Thyroid gland (tissue), 4 donors: Measurements from ENCODE around the gene SCYL1.

Source experiments
- CTCF ChIP-seq, 6 experiments: fragments of 200-600 bp in 3 of 6; fragments of 450-650 bp in 3 of 6; sonication (generic) in 3 of 6; IDR thresholded peaks; one replicate each; pipeline ENCODE4 v1.5.1; 2016 to 2019; ENCODE audit warnings: antibody characterized with exemption in 6 of 6, mild to moderate bottlenecking in 2 of 6, inconsistent platforms in 1 of 6, moderate library complexity in 1 of 6
- POLR2A ChIP-seq, 2 donors: fragments of 450-650 bp; IDR thresholded peaks; one replicate each; pipeline ENCODE4 v1.6.1; 2017; ENCODE audit warnings: antibody characterized with exemption in 2 of 2, mild to moderate bottlenecking in 2 of 2, moderate library complexity in 1 of 2

GRCh38 chr11:65580031-65580692 is 55.3 kb downstream of the SCYL1 start:
- TF ChIP-seq CTCF (IDR thresholded peaks at IDR 0.05) (no peak), POLR2A (IDR thresholded peaks at IDR 0.05) (no peak)
